ENCODE results near the gene ENOSF1.

ENOSF1 gene

DNA sequence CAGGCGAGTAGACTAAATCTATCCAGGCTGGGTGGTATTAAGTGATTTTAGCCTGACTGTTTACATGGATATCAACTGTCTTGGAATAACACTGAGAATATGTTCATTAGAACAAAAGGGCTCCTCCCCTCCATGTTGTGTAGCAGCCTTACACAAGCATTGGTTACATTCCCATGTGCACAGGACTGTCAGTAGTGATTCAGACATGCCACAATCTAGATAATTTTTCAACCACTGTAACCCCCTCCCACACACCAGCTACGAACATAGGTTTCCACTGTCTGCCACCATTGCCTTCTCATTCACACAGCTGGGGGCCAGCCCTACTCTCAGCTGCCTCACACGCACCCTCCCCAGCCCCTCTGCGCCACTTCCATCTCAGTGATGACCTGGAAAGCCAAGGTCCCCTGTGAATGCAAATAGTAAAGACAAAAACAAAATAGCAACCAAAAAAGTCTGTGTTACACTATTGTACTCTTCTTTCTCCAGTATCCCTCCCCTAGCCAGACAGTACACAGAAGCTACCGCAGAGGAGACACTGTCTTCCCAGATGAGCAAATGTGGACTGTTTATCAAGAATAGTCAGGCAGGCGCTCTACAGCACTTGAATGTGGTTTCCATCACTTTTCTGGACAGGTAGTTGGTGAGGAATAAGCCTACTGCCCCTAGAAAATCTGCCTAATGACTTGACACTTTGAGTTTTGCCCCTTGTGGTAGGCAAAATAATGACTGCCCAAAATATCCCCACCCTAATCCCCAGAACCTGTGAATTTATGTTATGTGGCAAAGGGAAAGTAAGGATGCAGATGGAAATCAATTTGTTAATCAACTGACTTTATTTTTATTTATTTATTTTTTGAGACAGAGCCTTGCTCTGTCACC lies 82.9 kb downstream of the ENOSF1 start:
- peak in 1 of 2 donors; percentile 5 for DNase-seq

GRCh38 chr18:627231-627630 lies 85.2 kb downstream of the ENOSF1 start:
- no peak for DNase-seq

DNA sequence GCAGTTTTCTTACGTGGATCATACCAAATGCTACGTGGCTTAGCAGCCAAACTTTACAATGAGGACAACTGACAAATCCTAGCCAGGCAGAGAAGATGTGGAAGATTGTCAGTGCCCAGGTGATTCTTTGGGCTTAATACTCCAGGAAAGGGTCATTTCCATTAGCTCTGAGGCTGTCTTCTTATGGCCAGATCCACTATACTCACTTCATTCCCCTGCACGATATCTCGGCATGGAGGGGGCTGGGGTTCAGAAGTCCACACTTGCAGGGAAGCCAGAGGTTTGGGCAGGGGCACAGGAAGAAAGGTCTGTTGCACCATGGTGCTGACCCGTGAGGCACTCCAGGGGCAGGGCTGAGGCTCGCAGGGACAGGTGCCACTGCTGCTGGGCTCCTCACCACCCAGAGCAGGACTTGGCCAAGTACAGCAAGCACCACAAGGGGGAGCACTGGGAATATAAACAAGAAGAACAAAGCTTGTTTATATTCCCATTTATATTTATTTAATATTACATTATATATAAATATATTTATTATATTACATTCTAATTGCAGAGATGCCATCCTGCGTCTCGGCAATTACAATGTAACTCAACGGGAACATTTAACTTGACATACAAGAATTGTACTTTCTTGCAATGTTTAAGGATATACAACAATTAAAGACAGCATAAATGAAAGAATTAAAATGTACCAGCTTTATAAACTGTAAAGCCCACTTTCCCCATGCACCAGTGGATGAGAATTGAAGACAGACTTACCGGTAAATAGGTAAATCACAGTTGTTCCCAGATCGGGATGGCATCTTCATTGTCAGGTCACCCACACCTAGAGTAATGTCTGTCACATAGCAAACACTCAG lies 88.4 kb downstream of the ENOSF1 start:
- DNase-seq, result peak; percentile 69 to 71

- no peak for DNase-seq
These were observed 90.1 kb downstream of the ENOSF1 start for GRCh38 chr18:622289-622688.

- no peak for DNase-seq
These were observed 91.0 kb downstream of the ENOSF1 start for GRCh38 chr18:621291-622043.
